Kidney epithelial cell (primary cell): ENCODE data around the gene CTIF. TPM values are rescaled to one million over a fixed set of nuclear protein-coding genes. Genes with fewer than 3 reads are reported as not detected.
A peak's percentile ranks its signal among the peaks of the same experiment; 100 is the strongest.

Source experiments
- DNase-seq: peaks from one replicate; pipeline ENCODE4 v3.0.0-alpha.2; 2010; ENCODE audit warnings: low read depth
- H3K27me3 ChIP-seq: 2 replicates; pipeline ENCODE4 v1.6.0; 2011; ENCODE audit warnings: low read length; ENCODE audit not compliant: control insufficient read depth, insufficient read depth
- H3K36me3 ChIP-seq: 2 replicates; pipeline ENCODE4 v1.5.1; 2011; ENCODE audit warnings: low read length; ENCODE audit not compliant: control insufficient read depth, insufficient read depth
- H3K4me3 ChIP-seq: 2 replicates; pipeline ENCODE4 v1.5.1; 2011; ENCODE audit warnings: low read depth, mild to moderate bottlenecking, control low read depth, low read length
- CTCF ChIP-seq: IDR thresholded peaks from 2 replicates; pipeline ENCODE4 v1.5.1; 2011; ENCODE audit warnings: mild to moderate bottlenecking, moderate library complexity, low read length, control low read depth, inconsistent platforms; ENCODE audit not compliant: insufficient read depth, poor library complexity, severe bottlenecking
- total RNA-seq: library from RNA; depleted of rRNA; stranded (reverse); fragments of >200 nt; gene quantifications from 2 replicates; pipeline ENCODE4 v1.2.3, GENCODE V29; 2015

Gene CTIF
- total RNA-seq, 1 donor from 2014 or later = 24.3 TPM

- H3K27me3 ChIP-seq = no peaks in the 10 kb centered on the region
- H3K4me3 ChIP-seq = no peak overlapping the region
- DNase-seq = peak; percentile 88
- TF ChIP-seq CTCF = no peak
- H3K36me3 ChIP-seq = no peaks in the 10 kb centered on the region
Measured at GRCh38 chr18:48623468-48624235, 84.8 kb downstream of the CTIF start.

GRCh38 chr18:48624856-48625255 is 86.0 kb downstream of the CTIF start:
- no peak for TF ChIP-seq CTCF
- Histone ChIP-seq H3K27me3 (no peaks in the 10 kb centered on the region), H3K36me3 (no peaks in the 10 kb centered on the region), H3K4me3 (no peak overlapping the region)
- DNase-seq = no peak

- Histone ChIP-seq H3K27me3 (no peaks in the 10 kb centered on the region), H3K4me3 (no peak overlapping the region), H3K36me3 (no peaks in the 10 kb centered on the region)
- TF ChIP-seq CTCF = no peak
- no peak for DNase-seq
Measured at GRCh38 chr18:48627216-48627615, 88.4 kb downstream of the CTIF start.

GRCh38 chr18:48629730-48630324 is 91.0 kb downstream of the CTIF start:
- H3K4me3 ChIP-seq = no peak overlapping the region
- DNase-seq = peak; percentile 86
- no peaks in the 10 kb centered on the region for H3K27me3 ChIP-seq

GRCh38 chr18:48631851-48632250 is 93.0 kb downstream of the CTIF start:
- no peaks in the 10 kb centered on the region for H3K27me3 ChIP-seq
- H3K36me3 ChIP-seq = no peaks in the 10 kb centered on the region
- no peak for DNase-seq
- no peak overlapping the region for H3K4me3 ChIP-seq
- no peak for TF ChIP-seq CTCF

More at GRCh38 chr18:48629730-48630324, 91.0 kb downstream of the CTIF start:
- TF ChIP-seq CTCF = no peak
- H3K36me3 ChIP-seq = no peaks in the 10 kb centered on the region
